GM19468 (cell line): ENCODE results near the gene ACP1.
"Not testable (repeated sequence)": the region's sequence is repeated elsewhere in the genome, so short reads cannot be mapped to it uniquely, and the experiment has no call there.

Experiments used
- ATAC-seq: cut with Tn5 transposase; IDR thresholded peaks from one replicate; pipeline ENCODE4 v1.9.1; 2021; ENCODE audit warnings: mild to moderate bottlenecking, moderate library complexity, moderate number of reproducible peaks; ENCODE audit not compliant: unreplicated experiment; ENCODE audit errors: extremely low read depth

The ACP1 gene

DNA sequence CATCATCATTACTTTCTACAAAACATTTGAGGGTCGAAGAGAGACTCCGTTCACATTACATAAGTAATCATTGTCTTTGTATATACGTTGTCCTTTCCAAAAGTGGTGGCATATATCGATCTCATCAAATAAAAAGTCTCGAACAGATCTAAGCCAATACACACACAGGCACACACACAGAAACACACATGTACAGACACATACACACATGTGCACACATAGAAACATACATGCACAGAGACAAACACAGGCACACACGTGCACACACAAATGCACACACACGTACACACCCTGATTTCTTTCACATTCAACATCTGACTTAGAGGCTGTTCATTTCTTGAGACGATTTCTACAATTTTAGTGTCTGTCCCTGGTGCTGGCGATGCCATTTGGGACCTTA, 40.6 kb downstream of the ACP1 start:
- ATAC-seq, result no peak

DNA sequence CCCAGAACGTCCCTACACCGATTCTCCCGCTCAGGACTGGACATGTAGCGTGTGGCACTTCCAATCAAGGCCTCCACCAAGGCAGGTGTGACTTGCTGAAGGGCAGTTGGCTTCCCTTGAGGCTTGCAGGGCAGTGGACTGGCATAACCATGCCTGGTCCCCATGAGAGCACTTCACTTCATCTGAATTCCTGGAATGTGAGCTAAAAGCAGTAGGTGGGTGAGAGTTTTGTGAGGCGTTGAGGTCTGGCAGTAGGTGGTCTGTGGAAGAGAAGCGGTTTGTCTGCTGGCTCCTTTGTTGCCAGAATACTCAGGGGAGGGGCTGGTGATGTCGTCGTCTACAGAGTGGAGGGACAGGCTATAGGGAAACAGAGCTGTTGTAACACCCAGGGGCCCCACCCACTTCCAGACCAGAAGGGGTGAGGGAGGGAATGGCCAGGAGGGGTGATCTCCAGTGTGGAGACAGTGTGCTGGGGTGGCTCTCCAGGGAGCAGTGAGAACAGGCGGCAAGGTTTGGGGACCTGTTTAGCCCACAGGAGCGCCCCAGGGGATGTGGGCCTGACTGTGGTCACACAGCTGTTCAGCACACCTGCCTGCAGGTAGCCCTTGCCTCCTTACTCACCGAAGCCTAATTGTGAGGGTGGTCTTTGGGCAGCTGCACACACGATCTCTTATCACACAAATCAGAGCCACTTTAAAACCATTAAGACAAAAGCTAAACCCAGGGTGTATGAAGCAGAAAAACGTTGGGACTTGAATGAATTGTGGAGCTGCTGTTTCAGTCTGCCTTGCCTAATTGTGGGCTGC, 44.6 kb downstream of the ACP1 start:
- ATAC-seq, result no peak

DNA sequence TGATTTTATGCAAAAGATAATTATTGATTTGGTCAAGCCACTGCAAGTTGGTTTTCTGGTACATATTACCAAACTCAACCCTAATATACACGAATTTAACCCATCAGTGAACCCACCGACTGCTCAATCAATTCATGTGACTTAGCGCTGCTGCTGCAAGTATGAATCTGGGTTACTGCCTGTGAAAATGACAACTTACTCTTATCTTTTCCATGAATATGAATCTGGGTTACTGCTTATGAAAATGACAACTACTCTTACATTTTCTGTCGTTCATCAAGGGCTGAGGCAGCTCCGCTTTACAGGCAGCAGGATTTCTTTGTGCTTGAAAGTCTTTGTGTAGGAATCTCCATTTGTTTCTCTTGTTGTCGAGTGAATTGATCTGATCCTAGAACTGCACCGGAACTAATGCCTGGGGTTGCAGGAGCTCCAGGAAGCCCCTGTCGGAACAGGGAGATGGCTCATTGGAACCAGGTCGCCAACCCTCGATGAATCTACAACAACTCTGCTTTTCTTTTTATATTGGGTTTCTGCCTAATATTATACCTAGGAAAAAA, 45.3 kb downstream of the ACP1 start:
- no peak for ATAC-seq

DNA sequence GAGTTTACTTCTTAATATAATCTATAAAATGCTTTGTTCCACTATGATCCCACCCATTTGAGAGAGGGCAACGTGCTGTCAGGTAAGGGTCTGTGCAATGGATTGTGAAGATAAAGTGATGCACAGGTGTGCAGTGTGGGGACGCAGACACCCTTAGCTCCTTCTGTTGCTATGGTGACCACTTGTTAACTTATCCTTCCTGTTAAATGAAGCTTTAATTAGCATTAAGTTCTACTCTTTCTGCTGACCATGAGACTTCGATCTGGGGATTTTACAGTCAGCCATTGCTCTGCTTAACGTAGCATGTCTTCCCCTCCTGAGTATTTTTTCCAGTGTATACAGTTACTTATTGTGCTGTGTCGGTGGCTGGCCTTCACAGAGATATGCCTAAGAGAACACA, 46.2 kb downstream of the ACP1 start:
- no peak for ATAC-seq

DNA sequence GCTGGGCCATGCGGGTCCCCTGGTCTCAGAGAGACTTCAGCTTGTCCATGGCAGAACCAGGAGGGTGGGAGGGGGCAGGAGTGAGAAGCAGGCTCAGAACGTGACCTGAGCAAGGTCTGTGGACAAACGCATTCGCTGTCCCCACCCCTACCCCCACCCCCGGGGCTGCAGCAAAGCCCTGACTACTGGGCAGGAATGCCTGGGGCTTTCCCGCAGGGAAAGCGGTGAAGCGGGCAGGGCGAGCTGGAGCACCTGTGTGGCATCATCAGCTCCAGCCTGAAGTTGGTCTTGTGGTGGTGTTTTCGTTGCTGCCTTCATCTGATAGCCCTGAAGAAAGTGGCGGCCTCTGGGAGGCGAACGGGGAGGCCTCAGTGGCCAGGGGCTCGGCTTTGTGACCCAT, 49.2 kb downstream of the ACP1 start:
- ATAC-seq, result no peak

DNA sequence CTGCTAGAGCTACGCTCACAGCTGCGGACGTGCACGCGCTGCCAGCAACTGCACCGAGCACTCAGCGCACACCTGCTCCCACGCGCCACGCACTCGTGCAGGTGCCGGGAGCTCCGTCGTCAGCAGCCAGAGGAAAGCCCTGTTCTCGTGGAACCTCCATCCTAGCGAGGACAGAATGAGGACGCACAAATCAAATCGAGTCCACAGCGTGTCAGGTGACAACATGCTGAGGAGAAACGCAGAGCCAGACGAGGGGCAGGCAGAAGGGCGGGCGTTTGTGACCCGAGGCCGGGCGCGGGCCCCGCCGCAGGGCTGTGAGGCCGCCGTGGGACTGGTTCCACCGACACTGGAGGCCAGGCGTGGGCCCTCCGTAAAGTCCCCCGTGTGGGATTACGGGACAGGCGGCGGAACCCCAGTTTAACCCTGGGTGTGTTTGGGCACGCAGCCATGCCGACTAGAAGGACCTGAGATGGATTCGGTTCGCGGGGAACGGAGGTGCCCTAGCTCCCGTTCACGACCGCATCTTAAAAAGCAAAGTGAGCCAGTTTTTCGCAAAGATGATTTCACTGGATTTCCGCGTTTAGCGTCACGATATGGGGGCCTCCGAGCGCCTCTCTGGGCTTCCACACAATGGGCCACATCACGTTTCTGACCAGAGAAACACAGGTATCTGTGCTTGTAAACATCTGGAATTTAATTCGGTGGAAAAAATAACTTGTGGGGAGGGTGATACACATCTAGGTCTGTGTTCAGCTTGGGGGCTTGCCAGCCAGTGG, 50.0 kb downstream of the ACP1 start:
- no peak for ATAC-seq

DNA sequence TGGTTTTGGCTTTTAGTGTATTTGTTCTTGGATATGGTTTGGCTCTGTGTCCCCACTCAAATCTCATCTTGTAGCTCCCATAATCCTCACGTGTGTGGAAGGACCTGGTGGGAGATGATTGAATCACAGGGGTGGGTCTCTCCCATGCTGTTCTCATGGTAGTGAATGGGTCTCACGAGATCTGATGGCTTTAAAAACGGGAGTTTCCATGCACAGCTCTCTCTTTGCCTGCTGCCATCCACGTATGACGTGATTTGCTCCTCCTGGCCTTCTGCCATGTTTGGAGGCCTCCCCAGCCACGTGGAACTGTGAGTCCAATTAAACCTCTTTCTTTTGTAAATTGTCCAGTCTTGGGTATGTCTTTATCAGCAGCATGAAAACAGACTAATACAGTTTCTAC, 51.2 kb downstream of the ACP1 start:
- ATAC-seq, result not testable (repeated sequence)

DNA sequence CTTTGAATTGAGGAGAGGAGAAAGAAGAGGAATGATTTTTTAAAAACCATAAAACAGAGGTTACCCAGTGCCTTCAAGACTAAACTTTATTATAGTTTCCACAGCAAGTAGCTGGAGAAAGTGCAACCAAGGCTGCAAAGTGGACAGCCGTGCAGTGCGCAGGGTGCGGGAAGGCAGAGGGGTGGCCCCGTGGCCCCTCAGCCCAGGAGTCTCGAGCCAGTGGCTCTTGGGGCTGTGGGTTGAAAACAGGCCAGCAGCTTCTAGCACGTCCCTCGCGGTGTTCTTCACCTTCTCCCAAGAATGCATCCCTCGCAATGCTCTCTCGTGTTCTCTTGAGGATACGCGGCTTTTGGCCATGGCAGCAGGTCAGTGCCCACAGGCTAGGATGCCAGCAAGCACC, 51.6 kb downstream of the ACP1 start:
- no peak for ATAC-seq

DNA sequence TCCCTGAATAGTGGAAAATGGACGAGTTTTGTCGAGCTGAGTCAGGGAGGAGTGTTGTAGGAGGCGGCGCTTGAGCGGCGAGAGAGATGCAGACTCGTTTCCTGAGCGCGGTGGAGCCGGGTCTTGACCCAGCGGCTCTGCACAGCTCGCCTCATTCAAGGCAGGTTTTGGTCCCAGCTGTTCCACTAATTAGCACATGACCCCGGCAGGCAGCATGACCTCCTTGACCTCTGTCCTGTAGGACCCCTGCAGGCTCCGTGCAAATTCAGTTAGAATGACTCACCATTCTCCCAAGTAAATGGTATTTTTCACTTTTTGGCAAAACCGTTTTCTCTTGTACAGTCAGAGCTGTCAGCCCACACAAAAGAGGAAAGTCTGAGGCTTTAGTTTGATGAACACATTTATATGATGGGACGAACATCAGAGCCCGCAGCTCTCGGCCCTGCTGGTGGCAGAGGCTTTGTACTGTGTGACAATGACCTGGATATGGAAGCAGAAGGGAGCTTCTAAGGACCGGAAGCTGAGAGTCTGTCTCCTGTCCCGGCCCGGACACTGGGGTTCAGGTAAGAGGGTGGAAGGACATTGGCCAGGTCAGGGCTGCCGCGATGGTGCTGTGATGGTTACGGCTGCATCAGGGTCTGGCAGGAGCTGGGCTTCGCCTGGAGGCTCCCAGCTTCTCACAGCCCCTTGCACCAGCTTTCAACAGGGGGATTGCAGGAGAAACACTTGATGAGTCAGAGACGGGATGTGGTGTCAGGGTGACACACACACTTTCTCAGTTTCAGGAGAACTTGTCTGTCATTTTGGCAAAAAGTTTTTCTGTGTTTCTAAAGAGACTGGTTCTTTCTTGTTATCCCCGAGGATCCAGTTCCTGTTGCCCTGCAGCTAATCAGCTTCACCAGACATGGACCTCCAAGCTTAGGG, 53.0 kb downstream of the ACP1 start:
- ATAC-seq, result no peak

DNA sequence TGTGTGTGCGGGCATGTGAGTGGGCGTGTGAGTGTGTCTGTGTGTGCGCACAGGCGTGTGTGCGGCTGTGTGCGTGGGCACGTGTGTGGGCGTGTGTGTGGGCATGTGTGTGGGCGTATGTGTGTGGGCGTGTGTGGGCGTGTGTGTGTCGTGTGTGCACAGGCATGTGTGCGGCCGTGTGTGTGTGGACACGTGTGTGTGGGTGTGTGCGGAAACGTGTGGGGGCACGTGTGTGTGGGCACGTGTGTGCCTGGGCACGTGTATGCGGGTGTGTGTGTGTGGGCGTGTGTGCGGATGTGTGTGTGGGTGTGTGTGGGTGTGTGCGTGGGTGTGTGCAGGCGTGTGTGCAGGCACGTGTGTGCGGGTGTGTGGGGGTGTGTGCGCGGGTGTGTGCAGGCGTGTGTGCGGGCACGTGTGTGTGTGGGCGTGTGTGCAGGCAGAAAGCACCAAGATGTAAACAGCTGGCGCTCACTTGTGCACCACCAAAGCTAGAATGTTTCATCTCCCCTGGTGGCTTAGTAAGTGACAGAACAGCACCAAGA, 54.4 kb downstream of the ACP1 start:
- no peak for ATAC-seq

DNA sequence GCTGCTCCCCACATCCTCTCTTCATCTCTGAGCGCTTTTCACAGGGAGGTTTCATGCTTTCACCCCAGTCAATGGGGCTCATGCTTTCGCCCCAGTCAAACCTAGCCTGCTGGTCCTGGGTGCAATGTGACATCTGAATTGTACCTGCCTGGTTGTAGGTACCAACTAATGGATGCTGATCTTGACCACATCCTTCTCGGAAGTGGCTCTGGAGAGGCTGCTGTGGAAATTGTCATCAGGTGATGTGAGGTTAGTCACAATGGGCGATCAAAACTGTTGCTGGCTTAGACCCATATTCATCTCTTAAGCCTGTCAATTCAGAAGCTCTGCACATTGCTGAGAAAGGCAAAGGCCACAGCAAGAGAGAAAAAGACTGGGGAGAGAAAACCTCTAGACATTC, 55.8 kb downstream of the ACP1 start:
- ATAC-seq, result no peak

DNA sequence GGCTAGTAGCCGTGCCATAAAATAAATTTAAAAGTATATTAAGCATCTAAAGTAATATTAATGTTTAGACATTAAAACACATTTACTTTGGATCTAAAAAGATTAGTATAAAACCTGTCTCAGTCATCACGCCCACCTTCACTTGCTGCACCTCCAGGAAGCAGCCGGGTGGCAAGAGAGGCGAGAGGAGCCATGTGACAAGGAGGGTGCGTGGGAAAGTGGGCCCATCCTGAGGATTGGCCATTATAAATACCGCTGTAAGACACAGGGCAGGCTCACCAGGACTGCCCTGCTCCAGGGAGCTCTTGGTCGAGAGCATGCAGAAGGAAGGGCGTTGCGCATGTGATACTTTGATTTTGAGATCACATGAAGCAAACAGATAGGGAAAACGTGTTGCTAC, 57.6 kb downstream of the ACP1 start:
- no peak for ATAC-seq

DNA sequence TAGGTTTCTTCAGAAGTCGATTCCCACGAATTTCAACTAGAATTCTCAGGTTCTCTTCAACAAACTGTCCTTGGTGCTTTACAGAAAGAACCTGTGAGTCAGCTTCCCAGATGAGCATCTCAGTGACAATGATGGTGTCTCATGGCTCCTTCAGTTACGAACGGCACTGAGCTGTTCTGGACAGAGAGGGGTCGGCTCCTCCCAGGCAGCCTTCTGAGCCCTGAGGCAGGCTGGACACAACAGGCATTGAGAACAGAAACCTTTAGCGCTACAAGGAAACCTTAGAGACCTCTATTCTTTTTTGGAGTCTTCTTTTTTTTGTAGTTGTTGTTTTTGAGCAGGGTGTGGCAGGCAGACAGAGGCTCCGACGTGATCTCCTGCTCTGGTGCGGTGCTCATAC, 58.3 kb downstream of the ACP1 start:
- ATAC-seq, result no peak
